ENCODE measurements around the gene TNFAIP1. TPM values are rescaled to one million over a fixed set of nuclear protein-coding genes. Genes with fewer than 3 reads are reported as not detected.

The TNFAIP1 gene
- total RNA-seq, 1 experiment from 2014 or later, result 27.5 TPM

GRCh38 chr17:28293994-28294393, 41.6 kb upstream of the TNFAIP1 start:
- H3K79me2 ChIP-seq (ENCODE audit: low read length), result no peaks in the 10 kb centered on the region
- DNase-seq (no peak), ATAC-seq (no peak)
- BruUV-seq (replicated peaks), result no TSS peak
- TF ChIP-seq CTCF (conservative IDR thresholded peaks at IDR 0.05; ENCODE audit: low read depth, low read length) (no peak), EZH2 (IDR thresholded peaks at IDR 0.05; ENCODE audit: low read length, unreplicated experiment) (no peak), EZH2phosphoT487 (IDR thresholded peaks at IDR 0.05; ENCODE audit: borderline replicate concordance, low read length) (no peak)
- no peaks in the 10 kb centered on the region for H3K4me1 ChIP-seq (ENCODE audit: insufficient read depth, low read length)
- ChIA-PET POLR2A (ENCODE audit: unreplicated experiment) (no interaction called here), CTCF (no interaction called here)
- H3K27ac ChIP-seq (ENCODE audit: low read length), result no peak overlapping the region
- no peaks in the 10 kb centered on the region for H3K9me2 ChIP-seq (replicated peaks; ENCODE audit: low read length)
- H3F3A ChIP-seq (ENCODE audit: low read length, unreplicated experiment), result no peaks in the 10 kb centered on the region
- intact Hi-C loops (cut with micrococcal nuclease), result no loop called here
- H3K36me3 ChIP-seq (ENCODE audit: low read depth, low read length), result no peaks in the 10 kb centered on the region
- no peak overlapping the region for H3K9ac ChIP-seq (ENCODE audit: low read length)
- H3K27me3 ChIP-seq (ENCODE audit: low read length), result no peaks in the 10 kb centered on the region
- H3K4me2 ChIP-seq (ENCODE audit: low read length), result no peak overlapping the region
- H2AFZ ChIP-seq (ENCODE audit: low read length), result no peak overlapping the region
- H3K9me3 ChIP-seq (ENCODE audit: low read length), result no peaks in the 10 kb centered on the region
- H3K4me3 ChIP-seq (ENCODE audit: low read length), result no peak overlapping the region
- no peaks in the 10 kb centered on the region for H4K20me1 ChIP-seq (ENCODE audit: low read length)

DNA sequence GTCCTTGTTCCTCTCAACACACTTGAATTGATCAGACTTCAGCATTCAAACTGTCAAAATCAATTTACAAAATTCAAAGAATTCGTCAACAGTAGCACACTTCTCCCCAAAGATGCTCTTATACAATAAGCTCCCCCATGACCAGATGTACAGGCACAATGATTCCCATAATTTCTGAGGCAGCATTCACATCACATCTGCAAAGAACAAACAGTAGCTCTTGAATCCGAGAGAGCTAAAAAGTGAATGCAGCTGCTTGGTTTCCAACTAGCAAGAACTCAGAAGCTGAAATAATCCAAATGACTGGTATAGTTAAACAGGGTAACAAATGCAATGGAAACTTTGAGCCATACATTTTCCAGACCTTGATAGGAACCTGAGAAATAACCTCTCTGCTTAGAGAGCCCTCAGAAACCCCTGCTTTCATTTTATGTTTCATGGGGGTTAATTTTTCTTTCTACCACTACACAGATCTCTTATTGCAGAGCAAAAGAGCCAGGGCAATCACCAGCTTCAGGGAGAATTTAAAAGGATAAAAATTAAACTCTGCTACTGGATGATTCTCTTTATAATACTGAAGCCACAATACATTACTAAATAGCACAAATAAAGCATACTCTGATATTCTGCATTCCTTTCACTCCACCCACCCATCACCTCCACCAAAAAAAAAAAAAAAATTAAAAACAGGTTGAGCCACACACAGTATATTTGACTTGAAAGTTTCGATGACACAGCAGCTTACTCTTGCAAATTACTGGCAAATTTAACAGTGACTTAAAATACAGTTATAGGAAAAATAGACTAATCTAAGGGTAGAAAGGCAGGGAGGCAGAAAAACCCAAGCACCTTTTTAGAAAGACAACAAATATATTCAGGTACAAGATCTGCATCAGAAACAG, 39.6 kb upstream of the TNFAIP1 start:
- no peaks in the 10 kb centered on the region for H4K20me1 ChIP-seq (ENCODE audit: low read length)
- H3K27me3 ChIP-seq (ENCODE audit: low read length), result no peaks in the 10 kb centered on the region
- no peak overlapping the region for H3K27ac ChIP-seq (ENCODE audit: low read length)
- H3K9me2 ChIP-seq (replicated peaks; ENCODE audit: low read length), result no peaks in the 10 kb centered on the region
- H3K36me3 ChIP-seq (ENCODE audit: low read depth, low read length), result no peaks in the 10 kb centered on the region
- no peaks in the 10 kb centered on the region for H3K79me2 ChIP-seq (ENCODE audit: low read length)
- H3K4me1 ChIP-seq (ENCODE audit: insufficient read depth, low read length), result no peaks in the 10 kb centered on the region
- no peak overlapping the region for H3K9ac ChIP-seq (ENCODE audit: low read length)
- H3F3A ChIP-seq (ENCODE audit: low read length, unreplicated experiment), result no peaks in the 10 kb centered on the region
- H3K4me3 ChIP-seq (ENCODE audit: low read length), result no peak overlapping the region
- intact Hi-C loops (cut with micrococcal nuclease), result no loop called here
- H3K4me2 ChIP-seq (ENCODE audit: low read length), result no peak overlapping the region
- no peaks in the 10 kb centered on the region for H3K9me3 ChIP-seq (ENCODE audit: low read length)
- POLR2A ChIA-PET (ENCODE audit: unreplicated experiment), result no interaction called here
- H2AFZ ChIP-seq (ENCODE audit: low read length), result no peak overlapping the region
- ATAC-seq, result no peak
- CTCF ChIA-PET, result no interaction called here
- TF ChIP-seq EZH2 (IDR thresholded peaks at IDR 0.05; ENCODE audit: low read length, unreplicated experiment) (no peak), EZH2phosphoT487 (IDR thresholded peaks at IDR 0.05; ENCODE audit: borderline replicate concordance, low read length) (no peak), CTCF (conservative IDR thresholded peaks at IDR 0.05; ENCODE audit: low read depth, low read length) (no peak)
- no peak for DNase-seq
- BruUV-seq (replicated peaks), result no TSS peak

- Histone ChIP-seq H3K4me2 (ENCODE audit: low read length) (no peak overlapping the region), H3K9me3 (ENCODE audit: low read length) (no peaks in the 10 kb centered on the region), H3K9me2 (replicated peaks; ENCODE audit: low read length) (no peaks in the 10 kb centered on the region), H3K9ac (ENCODE audit: low read length) (no peak overlapping the region), H2AFZ (ENCODE audit: low read length) (no peak overlapping the region), H3F3A (ENCODE audit: low read length, unreplicated experiment) (no peaks in the 10 kb centered on the region), H3K27me3 (ENCODE audit: low read length) (no peaks in the 10 kb centered on the region), H3K79me2 (ENCODE audit: low read length) (no peaks in the 10 kb centered on the region), H4K20me1 (ENCODE audit: low read length) (no peaks in the 10 kb centered on the region), H3K4me3 (ENCODE audit: low read length) (no peak overlapping the region), H3K4me1 (ENCODE audit: insufficient read depth, low read length) (no peaks in the 10 kb centered on the region), H3K27ac (ENCODE audit: low read length) (no peak overlapping the region), H3K36me3 (ENCODE audit: low read depth, low read length) (no peaks in the 10 kb centered on the region)
- no peak for TF ChIP-seq EZH2phosphoT487 (IDR thresholded peaks at IDR 0.05; ENCODE audit: borderline replicate concordance, low read length)
- ChIA-PET POLR2A (ENCODE audit: unreplicated experiment) (no interaction called here), CTCF (interaction anchor here (0.6 to 0.7 kb wide), 2 partner anchors 67 to 370 kb away, joined by 3 to 8 read pairs; no protein-coding TSS in a partner anchor)
- no peak for DNase-seq
- no peak for ATAC-seq
- BruUV-seq (replicated peaks), result no TSS peak
- intact Hi-C loops (cut with micrococcal nuclease), result no loop called here
Measured at GRCh38 chr17:28298449-28298848, 37.1 kb upstream of the TNFAIP1 start.

Data from PC-3 (cell line).